HG03139 (cell line): ENCODE measurements around the gene FADS6.

ENCODE experiments used
- ATAC-seq: cut with Tn5 transposase; IDR thresholded peaks from one replicate; pipeline ENCODE4 v1.9.1; 2021; ENCODE audit not compliant: unreplicated experiment

FADS6 gene

GRCh38 chr17:74855323-74855722, 38.1 kb downstream of the FADS6 start:
- ATAC-seq, result no peak

DNA sequence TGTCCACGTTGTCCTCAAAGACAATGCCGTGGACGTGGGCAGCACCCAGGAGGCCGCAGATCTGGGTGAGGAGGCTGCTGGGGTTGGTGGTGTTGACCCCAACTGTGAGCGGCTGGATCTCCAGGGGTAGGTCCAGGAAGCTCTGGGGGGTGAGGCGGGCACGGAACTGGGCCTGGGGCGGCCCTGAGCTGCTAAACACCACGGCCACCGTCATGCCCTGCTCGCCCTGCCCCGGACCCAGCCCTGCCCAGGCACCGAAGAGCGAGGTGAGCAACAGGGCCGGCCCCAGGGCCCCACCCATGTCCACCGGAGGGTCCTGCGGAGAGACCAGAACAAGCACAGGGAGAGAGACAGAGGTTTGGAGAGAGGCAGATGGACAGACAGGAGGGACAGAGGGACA, 38.6 kb downstream of the FADS6 start:
- ATAC-seq, result no peak

DNA sequence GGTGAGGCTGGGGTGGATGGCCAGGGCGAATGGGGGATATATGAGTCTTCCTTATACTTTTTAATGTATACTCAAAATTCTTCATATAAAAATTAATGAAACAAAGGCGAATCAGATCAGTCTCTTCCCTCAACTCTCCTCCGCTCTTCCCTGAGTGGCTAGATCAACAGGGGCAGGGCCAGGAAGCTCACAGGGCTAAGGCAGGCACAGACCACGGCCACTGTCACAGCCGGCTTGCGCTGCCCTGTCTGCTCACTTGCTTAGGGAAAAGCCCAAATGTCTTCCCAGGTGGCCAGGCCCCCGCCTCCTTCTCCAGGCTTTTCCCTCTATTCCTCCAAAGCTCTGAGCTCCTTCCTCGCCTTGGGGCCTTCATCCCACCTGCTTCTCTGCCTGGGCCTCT, 39.8 kb downstream of the FADS6 start:
- ATAC-seq, result no peak

DNA sequence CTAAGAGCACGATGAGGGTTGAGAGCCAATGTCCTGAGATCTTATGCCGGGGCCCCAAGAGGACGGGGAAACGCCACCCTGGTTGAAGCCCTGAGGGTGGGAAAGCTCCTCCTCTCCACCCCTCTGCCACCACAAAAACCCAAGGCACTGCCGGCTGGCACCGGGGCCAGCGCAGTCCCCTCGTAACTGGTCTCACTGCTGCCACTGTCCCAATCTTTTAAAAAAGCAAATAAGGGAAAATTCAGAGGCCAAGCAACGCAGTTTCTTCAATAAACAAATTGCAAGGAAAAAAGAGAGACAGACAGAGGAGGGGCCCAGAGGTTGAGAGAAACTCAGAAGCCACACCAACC, 40.4 kb downstream of the FADS6 start:
- ATAC-seq, result no peak

GRCh38 chr17:74852237-74853047, 41.0 kb downstream of the FADS6 start:
- ATAC-seq, result no peak

GRCh38 chr17:74851612-74852236, 41.7 kb downstream of the FADS6 start:
- ATAC-seq, result no peak

DNA sequence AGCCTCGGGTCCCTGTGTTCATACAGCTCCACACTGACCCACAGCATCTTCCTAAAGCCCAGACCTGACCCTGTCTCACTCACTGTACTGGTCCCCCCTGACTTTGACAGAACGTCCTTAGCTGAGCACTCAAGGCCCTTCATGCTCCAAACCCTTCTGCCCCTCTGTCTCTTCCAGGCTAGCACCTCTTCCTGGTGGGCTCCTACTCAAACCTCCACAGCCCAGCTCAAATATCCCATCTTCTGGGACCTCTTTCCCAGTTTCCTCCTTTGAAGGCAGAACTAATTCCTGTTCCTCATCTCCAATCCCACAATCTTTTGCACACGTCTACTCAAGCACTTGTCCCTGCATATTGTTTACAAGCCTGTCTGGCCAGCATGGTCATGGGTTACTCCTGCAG, 42.5 kb downstream of the FADS6 start:
- ATAC-seq, result no peak

DNA sequence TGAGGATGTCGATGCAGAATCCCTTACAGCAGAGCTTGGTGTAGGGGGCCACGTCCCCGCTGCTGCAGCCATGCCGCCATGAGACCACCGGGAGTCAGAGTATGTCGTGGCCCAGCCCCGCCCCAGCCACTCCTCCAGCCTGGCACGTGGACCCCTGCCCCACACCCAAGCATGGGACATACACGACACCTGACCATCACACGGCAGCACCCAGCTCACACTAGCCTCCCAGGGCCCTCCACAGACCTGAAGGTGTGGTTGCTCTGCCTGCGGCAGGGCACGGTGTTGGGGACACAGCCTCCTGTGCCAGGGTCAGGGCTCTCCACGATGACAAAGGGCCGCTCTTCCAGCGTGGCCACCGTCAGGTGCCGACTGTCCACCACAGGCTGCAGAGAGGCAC, 43.1 kb downstream of the FADS6 start:
- ATAC-seq, result no peak

DNA sequence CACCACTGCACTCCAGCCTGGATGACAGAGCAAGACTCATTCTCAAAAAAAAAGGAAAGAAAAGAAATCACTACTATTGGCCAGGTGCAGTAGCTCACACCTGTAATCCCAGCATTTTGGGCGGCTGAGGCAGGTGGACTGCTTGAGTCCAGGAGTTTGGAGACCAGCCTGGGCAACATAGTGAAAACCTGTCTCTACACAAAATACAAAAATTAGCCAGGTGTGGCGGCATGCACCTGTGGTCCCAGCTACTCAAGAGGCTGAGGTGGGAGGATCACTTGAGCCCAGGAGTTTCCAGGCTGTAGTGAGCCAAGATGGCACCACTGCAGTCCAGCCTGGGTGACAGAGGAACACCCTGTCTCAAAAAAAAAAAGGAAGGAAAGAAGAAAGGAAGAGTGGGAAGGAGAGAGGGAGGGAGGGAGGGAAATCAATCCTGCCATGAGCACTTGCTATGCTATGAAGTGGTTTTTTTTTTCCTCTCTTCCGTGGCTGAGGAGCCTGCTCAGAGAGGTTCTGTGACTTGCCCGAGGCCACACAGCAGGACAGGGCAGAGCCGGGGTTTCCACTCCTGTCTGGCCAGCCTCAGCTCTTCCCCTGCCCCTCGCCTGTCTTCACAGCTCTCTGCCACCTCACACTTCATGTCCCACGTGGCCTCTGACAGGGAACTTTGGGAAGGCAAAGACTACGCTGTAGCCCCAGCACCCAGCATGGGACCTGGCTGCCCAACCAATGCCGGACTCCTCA, 44.6 kb downstream of the FADS6 start:
- no peak for ATAC-seq

DNA sequence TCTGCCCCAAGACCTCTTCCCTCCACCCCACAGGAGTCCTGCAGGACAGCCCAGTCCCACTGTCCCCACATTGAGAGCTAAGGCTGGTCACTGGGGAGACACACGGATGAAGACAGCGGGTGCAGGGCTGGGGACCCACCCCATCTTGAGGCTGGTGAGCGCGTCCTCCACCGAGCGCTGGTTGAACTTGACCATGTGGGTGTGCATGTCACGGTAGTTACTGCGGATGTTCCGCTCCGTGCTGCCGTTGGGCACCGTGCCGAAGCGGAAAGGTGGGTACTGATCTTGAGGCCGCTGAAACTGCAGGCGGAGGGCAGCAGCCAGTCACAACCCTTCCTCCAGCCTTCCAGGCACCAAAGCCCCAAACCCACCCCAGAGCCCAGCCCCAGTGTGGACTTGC, 46.8 kb downstream of the FADS6 start:
- ATAC-seq, result no peak

- ATAC-seq, result no peak
Measured at GRCh38 chr17:74843352-74843627, 50.1 kb downstream of the FADS6 start.

DNA sequence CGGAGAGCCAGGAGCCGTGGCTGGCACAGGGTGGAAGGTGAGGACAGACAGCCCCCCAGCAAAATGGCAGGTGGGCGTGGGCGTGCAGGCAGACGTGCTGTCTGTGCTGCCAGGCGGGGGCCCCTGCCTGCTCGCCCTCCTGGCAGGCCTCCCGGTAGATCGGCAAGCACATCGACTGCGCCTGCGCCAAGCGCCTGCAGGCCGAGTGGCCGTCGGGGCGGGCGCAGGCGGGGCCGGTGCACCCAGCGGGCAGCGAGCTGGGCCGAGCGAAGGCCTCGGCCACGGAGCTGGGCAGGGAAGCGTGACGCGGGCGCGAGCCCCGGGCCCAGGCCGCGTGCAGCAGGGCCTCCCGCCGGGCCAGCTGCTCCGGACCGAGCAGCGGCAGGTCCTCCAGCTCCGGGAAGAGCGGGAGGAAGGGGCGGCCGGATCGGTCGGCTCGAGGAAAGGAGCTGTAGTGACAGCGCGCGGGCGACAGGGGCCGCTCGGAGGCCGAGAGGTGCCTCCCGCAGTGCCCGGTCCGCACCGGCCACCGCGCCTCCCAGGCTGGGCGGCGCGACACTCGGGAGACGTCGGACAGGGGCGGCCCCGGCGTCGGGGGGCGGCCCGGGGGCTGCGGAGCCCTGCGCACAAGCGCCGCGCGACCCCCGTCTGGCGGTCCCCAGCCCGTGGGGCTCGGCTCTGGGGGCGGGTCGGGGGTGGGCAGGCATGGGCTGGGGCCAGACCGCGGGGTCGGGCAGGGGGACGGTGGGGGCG, 50.7 kb downstream of the FADS6 start:
- no peak for ATAC-seq

DNA sequence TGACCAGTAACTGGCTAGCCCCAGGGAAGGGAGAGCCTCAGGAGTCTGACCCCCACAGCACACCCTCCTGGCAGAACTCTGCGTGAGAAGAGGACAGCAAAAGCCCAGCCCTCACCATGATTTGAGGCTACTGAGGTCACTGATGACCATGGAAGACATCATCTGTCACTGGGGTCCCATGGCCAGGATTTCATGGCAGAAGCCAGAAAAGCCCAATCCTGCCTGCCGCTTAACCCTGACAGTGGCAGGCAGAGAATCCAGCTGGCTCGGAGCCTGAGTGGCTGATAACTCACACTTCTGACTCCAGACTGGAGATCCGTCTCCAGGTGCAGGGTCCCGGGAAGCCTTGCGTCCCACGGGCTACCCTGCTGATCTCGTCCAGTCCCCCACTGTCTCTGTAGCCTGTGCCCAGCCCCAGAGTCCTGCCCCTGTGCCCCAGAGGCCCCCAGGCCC, 51.3 kb downstream of the FADS6 start:
- ATAC-seq, result no peak

- no peak for ATAC-seq
Measured at GRCh38 chr17:74840989-74841666, 52.3 kb downstream of the FADS6 start.

- ATAC-seq, result no peak
Measured at GRCh38 chr17:74839990-74840852, 53.2 kb downstream of the FADS6 start.

DNA sequence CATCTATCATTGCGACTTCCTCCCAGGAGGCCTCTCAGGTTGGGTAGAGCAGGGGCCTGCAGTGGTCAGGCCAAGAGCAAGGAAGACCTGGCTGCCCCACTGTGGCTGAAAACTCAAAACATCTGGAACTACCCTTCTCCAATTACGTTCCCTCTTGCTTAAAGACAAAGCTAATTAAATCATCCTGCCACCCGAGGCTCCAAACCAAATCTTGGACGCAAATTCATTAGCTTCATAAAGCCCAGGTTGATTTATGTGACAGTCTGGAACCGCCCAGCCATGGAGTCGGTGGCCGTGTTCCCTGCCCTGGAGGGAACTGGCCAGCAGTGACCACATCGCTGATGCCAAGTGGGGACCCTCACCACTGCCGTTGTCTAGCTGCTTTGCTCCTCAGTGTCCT, 55.2 kb downstream of the FADS6 start:
- no peak for ATAC-seq

DNA sequence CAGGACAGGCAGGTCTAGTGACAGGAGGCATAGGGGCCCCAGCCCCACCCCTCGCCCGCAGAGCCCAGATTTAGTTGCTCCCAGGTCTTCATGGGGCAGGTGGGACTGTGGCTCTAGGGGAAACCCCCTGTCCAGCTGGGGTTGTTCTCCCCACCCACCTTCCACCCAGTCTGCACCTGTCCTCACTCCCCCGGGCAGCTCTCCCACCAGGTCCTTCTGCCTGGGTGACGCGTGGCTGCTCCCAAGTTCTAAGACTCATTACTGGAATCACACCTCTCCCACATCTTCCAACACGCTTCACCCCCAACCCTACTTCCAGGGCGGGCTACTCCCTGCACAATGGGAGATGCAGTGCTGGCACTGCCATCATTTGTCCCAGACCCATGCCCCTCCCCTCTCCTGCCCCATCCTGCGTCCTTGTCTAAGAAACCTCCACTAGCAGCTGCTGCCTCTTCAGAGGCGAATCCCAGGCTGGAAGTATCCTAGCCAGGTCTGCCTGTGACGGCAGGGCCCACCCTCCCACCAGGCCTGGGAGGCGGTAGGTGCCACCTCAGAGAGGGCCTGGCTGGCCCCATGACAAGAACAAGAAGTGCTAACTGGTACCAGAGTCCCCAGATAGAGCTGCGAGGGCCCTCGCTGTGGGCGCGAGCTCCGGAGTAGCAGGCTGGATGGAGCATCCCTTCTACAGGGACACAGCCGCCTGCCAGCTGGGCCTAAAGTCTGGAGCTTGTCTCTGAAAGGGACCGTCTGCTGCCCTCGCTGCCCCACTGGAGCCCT, 56.6 kb downstream of the FADS6 start:
- no peak for ATAC-seq

- ATAC-seq, result no peak
Measured at GRCh38 chr17:74836191-74836590, 57.2 kb downstream of the FADS6 start.
